RWPE2 (cell line): Measurements from ENCODE around the gene AGPAT4.

Source experiments
- ATAC-seq: fragments of 200-7000 bp; cut with Tn5 transposase; 3 replicates; pipeline ENCODE4 v1.9.1; 2021; ENCODE audit warnings: low read depth
- DNase-seq: peaks from one replicate; pipeline ENCODE4 v3.0.0-alpha.2; 2020; ENCODE audit warnings: low spot score
- H3K27ac ChIP-seq: fragments of 450-650 bp; 2 replicates; pipeline ENCODE4 v1.5.1; 2017; ENCODE audit warnings: mild to moderate bottlenecking; ENCODE audit not compliant: poor library complexity, severe bottlenecking
- H3K27me3 ChIP-seq: fragments of 250-450 bp; sonication (Bioruptor Pico); 2 replicates; pipeline ENCODE4 v1.5.1; 2021; ENCODE audit warnings: mild to moderate bottlenecking, moderate library complexity; ENCODE audit not compliant: insufficient read depth, poor library complexity, severe bottlenecking
- H3K36me3 ChIP-seq: fragments of 250-450 bp; sonication (Bioruptor Pico); 2 replicates; pipeline ENCODE4 v1.5.1; 2020; ENCODE audit warnings: low read depth, mild to moderate bottlenecking, moderate library complexity
- H3K4me1 ChIP-seq: fragments of 250-450 bp; sonication (Bioruptor Pico); 2 replicates; pipeline ENCODE4 v1.5.1; 2021; ENCODE audit warnings: mild to moderate bottlenecking, moderate library complexity; ENCODE audit not compliant: insufficient read depth, poor library complexity, severe bottlenecking
- H3K4me3 ChIP-seq: fragments of 250-450 bp; sonication (Bioruptor Pico); 2 replicates; pipeline ENCODE4 v1.5.1; 2021; ENCODE audit warnings: mild to moderate bottlenecking, moderate library complexity; ENCODE audit not compliant: severe bottlenecking
- H3K9me3 ChIP-seq: fragments of 250-450 bp; sonication (Bioruptor Pico); 2 replicates; pipeline ENCODE4 v1.5.1; 2021; ENCODE audit warnings: mild to moderate bottlenecking, moderate library complexity; ENCODE audit not compliant: severe bottlenecking
- TF ChIP-seq, protein P1 (sequence below): fragments of 450-650 bp; IDR thresholded peaks from one replicate; pipeline ENCODE4 v1.5.1; 2017; ENCODE audit warnings: mild to moderate bottlenecking, moderate library complexity; ENCODE audit not compliant: poor library complexity, severe bottlenecking

The AGPAT4 gene

DNA sequence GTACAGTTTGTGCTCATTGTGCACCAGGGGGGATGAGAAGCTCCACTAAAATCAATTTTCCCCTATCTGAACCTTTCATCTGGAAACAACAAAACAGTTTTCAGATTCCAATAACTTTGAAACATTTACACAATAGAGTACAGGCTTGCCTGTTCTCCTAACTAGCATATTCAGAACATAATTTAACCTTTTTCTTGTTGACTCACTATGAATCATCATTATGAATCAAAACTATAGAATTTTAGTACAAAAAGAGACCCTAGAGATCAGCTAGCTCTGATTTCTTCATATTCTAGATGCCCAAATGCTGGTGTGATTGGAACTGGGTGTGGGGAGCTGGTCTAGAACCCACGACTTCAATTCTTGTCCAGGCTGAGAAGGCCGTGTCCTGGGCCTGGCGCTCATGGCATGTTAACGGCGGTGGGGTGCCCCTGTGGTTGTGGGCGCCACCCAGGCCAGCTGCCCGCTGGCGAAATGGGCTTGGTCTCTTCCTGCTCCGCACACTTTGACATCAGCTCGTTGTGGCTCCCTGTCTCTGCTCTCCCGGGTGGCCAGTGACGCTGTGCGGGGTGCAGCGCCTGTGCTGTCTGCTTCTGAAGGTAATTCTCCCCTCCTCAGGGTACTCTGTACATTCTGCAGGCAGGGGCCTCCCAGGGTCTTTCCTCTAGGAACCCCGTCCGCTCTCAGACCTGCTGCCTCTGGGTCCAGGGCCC, 29.9 kb upstream of the AGPAT4 start:
- no peaks in the 10 kb centered on the region for H3K9me3 ChIP-seq
- TF ChIP-seq, protein P1, sequence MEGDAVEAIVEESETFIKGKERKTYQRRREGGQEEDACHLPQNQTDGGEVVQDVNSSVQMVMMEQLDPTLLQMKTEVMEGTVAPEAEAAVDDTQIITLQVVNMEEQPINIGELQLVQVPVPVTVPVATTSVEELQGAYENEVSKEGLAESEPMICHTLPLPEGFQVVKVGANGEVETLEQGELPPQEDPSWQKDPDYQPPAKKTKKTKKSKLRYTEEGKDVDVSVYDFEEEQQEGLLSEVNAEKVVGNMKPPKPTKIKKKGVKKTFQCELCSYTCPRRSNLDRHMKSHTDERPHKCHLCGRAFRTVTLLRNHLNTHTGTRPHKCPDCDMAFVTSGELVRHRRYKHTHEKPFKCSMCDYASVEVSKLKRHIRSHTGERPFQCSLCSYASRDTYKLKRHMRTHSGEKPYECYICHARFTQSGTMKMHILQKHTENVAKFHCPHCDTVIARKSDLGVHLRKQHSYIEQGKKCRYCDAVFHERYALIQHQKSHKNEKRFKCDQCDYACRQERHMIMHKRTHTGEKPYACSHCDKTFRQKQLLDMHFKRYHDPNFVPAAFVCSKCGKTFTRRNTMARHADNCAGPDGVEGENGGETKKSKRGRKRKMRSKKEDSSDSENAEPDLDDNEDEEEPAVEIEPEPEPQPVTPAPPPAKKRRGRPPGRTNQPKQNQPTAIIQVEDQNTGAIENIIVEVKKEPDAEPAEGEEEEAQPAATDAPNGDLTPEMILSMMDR, result no peak
- no peaks in the 10 kb centered on the region for H3K36me3 ChIP-seq
- ATAC-seq, result peak; percentile 87
- peaks cover 25% of the 10 kb centered on the region for H3K4me1 ChIP-seq
- H3K27me3 ChIP-seq, result no peaks in the 10 kb centered on the region
- peak overlapping the region; percentile 71 for H3K27ac ChIP-seq
- no peak overlapping the region for H3K4me3 ChIP-seq
- no peak for DNase-seq

DNA sequence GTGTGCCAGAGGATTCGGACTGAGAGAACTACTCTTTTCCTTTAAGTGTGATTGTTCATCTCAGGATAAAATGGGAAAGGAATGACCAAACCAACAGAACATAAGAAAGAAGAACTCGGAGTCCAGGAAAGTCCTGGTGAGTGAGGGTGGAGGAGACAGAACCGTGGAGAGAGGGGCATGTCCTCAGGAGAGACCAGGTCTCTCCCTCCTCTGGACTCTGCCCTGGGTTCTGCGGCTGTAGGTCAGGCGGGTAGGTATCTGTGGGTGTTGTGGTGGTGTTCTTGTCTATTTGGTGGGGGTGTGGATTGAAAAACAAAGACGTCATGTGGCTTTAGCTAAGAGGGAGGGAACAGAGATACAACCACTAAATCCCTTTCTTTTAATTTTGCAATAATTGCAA, 29.1 kb upstream of the AGPAT4 start:
- H3K4me1 ChIP-seq, result peaks cover 25% of the 10 kb centered on the region
- ATAC-seq, result no peak

GRCh38 chr6:161301338-161301737, 27.5 kb upstream of the AGPAT4 start:
- peaks cover 1% of the 10 kb centered on the region for H3K9me3 ChIP-seq
- no peaks in the 10 kb centered on the region for H3K27me3 ChIP-seq
- H3K36me3 ChIP-seq, result no peaks in the 10 kb centered on the region
- H3K4me1 ChIP-seq, result peaks cover 25% of the 10 kb centered on the region
- TF ChIP-seq, protein P1, result no peak
- H3K27ac ChIP-seq, result peak overlapping the region; percentile 13
- peak; percentile 51 for ATAC-seq
- no peak for DNase-seq
- H3K4me3 ChIP-seq, result no peak overlapping the region

More for the DNA sequence above, 29.1 kb upstream of the AGPAT4 start:
- TF ChIP-seq, protein P1, result no peak
- no peak overlapping the region for H3K4me3 ChIP-seq
- H3K27me3 ChIP-seq, result no peaks in the 10 kb centered on the region
- H3K27ac ChIP-seq, result peak overlapping the region; percentile 71
- no peaks in the 10 kb centered on the region for H3K36me3 ChIP-seq
- no peak for DNase-seq
- H3K9me3 ChIP-seq, result no peaks in the 10 kb centered on the region

DNA sequence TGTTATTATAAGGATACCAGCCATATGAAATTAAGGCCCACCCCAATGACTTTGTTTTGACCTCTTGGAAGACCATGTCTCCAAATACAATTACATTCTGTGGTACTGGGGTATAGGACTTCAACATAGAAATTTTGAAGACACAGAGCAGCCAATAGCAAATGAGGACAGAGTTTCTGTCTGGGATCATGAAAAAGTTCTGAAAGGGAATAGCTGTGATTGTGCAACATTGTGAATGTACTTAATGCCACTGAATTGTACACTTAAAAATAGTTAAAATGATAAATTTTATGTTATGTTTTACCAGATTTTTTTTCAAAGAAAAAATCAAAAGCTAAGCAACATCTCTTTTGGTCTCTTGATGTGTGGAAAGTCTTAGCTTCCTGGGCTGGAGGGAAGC, 27.0 kb upstream of the AGPAT4 start:
- H3K27ac ChIP-seq, result peak overlapping the region; percentile 13
- TF ChIP-seq, protein P1, result no peak
- H3K9me3 ChIP-seq, result peaks cover 6% of the 10 kb centered on the region
- H3K27me3 ChIP-seq, result no peaks in the 10 kb centered on the region
- ATAC-seq (no peak), DNase-seq (no peak)
- no peaks in the 10 kb centered on the region for H3K36me3 ChIP-seq
- no peak overlapping the region for H3K4me3 ChIP-seq
- H3K4me1 ChIP-seq, result peaks cover 25% of the 10 kb centered on the region

GRCh38 chr6:161299726-161300125, 25.9 kb upstream of the AGPAT4 start:
- no peaks in the 10 kb centered on the region for H3K27me3 ChIP-seq
- DNase-seq (no peak), ATAC-seq (no peak)
- H3K27ac ChIP-seq, result no peak overlapping the region
- H3K4me1 ChIP-seq, result peaks cover 25% of the 10 kb centered on the region
- no peaks in the 10 kb centered on the region for H3K36me3 ChIP-seq
- peaks cover 11% of the 10 kb centered on the region for H3K9me3 ChIP-seq
- TF ChIP-seq, protein P1, result no peak
- no peak overlapping the region for H3K4me3 ChIP-seq
